IPS-18c (cell line): ENCODE measurements around the gene PERM1.
"Not testable (repeated sequence)": the region's sequence is repeated elsewhere in the genome, so short reads cannot be mapped to it uniquely, and the experiment has no call there.

Experiments
- H3K4me3 ChIP-seq: 2 replicates; pipeline ENCODE4 v1.7.0; 2013; ENCODE audit warnings: low read depth, mild to moderate bottlenecking, low read length, moderate library complexity; ENCODE audit not compliant: insufficient read depth
- H3K9me3 ChIP-seq: one replicate; pipeline ENCODE4 v1.6.1; 2013; ENCODE audit warnings: mild to moderate bottlenecking, low read length, moderate library complexity; ENCODE audit not compliant: control insufficient read depth, insufficient read depth

Gene PERM1, protein sequence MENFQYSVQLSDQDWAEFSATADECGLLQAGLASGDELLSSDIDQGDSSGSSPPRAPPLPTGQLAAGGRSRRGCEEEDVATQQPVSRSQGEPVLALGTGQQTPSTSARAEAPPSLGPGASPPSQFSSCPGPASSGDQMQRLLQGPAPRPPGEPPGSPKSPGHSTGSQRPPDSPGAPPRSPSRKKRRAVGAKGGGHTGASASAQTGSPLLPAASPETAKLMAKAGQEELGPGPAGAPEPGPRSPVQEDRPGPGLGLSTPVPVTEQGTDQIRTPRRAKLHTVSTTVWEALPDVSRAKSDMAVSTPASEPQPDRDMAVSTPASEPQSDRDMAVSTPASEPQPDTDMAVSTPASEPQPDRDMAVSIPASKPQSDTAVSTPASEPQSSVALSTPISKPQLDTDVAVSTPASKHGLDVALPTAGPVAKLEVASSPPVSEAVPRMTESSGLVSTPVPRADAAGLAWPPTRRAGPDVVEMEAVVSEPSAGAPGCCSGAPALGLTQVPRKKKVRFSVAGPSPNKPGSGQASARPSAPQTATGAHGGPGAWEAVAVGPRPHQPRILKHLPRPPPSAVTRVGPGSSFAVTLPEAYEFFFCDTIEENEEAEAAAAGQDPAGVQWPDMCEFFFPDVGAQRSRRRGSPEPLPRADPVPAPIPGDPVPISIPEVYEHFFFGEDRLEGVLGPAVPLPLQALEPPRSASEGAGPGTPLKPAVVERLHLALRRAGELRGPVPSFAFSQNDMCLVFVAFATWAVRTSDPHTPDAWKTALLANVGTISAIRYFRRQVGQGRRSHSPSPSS

DNA sequence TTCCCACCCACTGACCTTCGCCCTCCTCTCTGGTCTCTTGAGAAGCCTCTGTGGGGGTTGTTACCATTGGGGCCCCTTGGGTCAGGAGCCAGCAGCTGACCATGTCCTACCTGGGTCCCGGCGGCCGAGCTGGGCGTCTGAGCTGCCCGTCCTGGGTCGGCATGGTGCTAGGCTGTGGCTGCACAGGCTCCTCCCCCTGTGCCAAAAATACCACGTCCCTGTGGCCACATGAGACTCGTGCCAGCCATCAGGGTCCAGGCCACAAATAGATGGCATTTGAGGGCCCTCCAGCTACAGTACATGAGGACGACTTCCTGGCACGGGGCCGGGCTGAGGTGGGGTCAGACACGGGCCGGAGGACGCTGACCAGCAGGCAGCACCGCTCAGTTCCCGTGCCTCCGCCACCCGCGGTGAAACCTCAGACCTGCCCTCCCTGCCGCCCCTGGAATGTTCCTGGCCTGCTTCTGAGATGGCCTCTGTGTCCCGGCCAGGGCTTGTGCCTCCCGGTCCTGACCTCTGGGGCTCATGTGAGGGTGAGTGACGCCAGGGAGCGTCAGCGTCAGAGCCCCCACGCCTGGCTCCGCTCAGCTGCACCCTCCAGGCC is at the start of gene PERM1:
Gene PERM1 (minus strand): TSS at position 139 of the 604 bp plus-strand sequence. CDS start 1,064 bp downstream, outside the sequence.
- Histone ChIP-seq H3K4me3 (no peak within 1 kb of the TSS), H3K9me3 (no peaks in the 10 kb centered on the region)

DNA sequence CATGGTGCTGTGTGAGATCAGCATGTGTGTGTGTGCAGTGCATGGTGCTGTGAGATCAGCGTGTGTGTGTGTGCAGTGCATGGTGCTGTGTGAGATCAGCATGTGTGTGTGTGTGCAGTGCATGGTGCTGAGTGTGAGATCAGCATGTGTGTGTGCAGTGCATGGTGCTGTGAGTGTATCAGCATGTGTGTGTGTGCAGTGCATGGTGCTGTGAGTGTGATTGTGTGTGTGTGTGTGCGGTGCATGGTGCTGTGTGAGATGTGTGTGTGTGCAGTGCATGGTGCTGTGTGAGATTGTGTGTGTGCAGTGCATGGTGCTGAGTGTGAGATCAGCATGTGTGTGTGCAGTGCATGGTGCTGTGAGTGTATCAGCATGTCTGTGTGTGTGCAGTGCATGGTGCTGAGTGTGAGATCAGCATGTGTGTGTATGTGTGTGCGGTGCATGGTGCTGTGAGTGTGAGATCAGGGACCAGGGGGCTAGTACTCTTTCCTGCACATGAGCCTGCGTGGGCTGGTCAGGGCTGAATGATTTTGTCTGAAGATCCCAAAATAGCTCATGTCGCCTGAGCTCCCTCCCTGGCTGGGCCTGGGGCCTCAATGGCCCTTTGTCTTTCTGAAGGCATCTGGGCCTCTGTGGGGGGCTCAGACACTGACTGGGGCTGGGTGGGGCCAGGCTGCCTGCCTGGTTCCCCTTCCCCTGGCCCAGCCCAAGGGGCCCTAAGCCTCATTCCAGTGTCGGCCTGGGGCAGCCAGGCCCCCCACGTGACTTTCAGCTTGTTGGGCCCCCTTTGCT is 49.2 kb upstream of the PERM1 start:
- H3K9me3 ChIP-seq, H3K4me3 ChIP-seq: not testable (repeated sequence)

DNA sequence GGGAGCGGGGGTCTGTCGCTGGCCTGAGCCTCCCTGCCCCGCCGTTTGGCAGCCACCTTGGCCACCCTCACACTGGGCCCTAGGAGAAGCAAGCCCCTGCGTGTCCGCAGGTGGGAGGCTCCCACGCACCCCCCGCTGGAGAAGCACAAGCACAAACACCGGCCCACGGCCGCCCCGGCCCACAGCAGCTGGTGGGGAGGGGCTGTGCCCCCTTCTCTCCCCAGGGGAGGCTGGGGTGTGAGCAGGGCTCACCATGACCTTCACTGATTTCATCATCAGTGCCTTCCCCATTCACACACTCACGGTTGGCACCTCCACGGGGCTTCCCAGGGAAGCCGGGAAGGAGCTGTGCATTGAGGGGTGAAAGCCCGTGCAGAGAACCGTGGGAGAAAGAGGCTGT is 45.9 kb upstream of the PERM1 start:
- H3K4me3 ChIP-seq, result no peak overlapping the region
- H3K9me3 ChIP-seq, result no peaks in the 10 kb centered on the region

DNA sequence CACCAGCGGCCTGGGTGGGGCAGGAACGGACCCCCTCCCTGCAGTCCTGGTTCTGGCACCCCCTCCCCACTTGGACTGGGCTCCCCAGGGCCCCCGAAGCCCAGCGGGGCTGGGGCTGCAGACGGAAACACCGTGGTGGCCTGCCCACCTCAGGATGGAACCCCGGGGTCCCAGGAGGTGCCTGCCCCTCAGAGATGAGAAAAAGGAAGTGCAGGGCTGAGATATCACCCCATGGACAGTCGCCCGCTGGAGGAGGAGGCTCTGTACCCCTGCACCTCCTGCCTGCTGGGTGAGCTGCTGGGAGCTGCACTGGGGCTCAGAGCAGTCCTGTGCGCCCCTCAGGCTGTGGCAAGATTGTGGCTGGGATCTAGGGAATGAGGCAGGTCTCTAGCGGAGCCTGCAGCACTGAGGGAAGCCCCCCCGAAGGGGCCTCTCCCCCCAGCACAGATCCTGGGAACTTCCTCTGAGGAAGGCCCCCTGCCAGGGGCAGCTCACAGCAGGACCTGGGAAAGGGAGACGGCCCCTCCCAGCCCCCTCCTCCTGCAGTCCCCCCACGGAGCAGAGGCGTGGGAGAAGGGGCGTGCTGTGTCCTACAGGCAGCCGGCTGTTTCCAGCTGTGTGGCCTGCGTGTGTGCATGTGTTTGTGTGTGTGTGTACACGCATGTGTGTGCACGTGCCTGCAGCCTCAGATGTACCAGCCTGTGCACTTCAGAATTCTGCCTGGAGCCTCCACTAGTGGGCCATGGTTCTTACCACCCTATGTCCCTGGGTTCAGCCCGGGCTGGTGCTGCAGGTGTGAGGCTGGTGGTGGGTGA is 44.9 kb upstream of the PERM1 start:
- H3K9me3 ChIP-seq, result no peaks in the 10 kb centered on the region
- H3K4me3 ChIP-seq, result no peak overlapping the region

DNA sequence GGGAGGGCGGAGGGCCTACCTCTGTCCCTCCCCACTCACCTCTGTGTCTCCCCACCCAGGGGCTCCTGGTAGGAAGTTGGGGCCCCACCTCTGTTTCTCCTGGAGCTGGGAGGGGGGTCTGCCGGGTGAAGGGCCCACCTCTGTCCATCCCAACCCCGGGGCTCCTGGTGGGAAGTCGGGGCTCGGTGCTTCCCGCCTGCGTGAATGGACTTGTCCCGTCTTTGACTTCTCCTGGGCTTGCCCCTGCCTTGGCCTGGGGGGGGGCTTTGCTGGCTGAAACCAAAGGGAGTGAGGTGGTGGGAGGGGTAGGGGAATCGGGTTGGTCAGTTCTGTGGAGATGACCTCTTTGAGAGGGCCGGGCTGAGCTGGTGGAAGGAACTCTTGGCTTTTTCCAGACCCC is 43.8 kb upstream of the PERM1 start:
- Histone ChIP-seq H3K9me3 (no peaks in the 10 kb centered on the region), H3K4me3 (no peak overlapping the region)

DNA sequence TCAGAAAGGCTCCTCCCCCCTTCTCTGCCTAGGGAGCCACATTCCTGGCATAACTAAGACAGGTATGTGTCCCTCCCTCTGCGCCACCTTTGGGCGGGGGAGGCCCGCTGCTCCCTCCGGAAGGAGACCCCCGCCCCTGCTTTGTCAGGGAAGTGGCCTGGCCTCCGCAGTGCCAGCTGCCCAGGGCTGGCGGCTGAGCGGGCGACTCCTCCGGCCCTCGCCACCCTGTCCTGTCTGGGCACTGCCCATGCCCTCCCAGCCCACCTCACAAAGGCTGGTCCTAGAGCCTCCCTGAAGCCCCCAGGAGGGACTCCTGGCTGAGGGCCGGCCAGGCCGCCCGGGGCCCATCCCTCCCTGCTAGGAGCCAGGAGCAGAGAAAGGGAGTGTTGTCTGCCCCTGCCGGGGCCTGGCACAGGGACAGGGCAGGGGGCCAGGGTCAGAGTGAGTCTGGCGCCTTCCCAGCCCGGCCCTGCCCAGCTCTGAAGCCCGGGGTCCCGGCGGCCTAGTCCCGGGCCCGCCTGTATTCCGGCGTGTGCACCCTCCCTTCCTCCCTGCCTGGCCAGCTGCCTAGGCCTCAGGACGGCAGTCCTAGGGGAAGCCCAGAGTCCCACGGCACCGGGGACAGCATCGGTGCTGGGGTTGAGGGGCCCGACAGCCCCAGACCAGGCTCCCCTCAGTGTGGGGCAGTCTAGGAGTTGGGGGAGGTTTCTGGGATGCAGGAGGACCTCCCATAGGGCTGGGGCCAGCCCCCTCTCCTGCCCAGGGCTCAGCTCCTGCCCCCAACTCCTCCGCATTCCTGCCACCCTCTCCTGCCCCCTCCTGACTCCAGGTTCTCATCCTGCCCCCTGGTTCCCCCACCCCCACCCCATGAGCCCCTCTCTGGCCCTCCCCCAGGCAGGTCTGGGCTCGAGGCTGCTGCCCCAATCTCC is 43.1 kb upstream of the PERM1 start:
- H3K4me3 ChIP-seq, result no peak overlapping the region; the same call in 1 of the 2 replicates
- no peaks in the 10 kb centered on the region for H3K9me3 ChIP-seq

DNA sequence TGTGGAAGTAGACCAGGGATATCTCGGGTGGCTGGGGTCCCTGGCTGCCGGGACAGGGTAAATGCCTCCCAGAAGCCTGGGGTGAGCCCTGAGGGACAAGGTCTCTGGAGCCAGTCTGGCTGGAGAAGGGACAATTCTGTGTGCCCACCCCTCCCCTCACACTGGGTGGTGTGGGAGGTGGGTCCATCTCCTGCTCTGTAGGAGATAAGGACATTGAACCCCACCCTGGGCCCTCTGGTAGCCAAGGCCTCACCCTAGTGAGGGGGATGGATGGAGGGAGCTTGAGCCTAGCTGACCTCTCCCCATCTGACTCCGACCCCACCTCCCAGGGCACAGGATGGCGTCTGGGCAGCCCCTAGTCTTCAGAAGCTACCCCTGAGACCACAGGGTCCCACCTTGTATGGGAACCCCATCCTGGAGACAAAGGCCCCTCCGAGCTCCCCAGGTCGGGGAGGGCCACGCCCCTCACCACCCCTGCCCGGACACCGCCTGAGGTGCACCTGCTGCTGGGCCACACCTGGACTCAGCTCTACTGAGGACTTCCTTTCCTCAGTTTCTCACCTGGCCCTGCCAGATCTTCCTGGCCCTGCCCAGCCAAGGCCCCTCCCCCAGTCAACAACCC is 42.4 kb upstream of the PERM1 start:
- Histone ChIP-seq H3K9me3 (no peaks in the 10 kb centered on the region), H3K4me3 (no peak overlapping the region; the same call in 1 of the 2 replicates)

DNA sequence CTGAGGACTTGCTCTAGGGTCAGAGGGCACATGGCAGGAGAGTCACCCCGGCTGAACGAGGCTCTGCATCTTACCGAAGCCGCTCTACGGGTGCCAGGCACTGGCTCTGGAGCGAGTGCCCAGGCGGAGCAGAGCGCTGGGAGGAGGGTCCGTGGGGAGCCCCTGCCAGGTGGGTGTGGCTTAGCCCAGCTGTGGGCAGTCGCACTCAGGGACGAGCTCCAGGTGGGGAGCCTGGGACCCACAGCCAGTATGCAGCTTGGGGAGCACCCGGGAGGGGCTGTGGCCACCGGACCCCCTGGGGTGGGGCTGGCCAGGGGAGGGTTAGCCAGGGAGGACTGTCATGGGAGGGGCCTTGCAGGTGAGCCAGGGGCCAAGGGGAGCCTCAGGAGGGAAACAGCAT is 41.8 kb upstream of the PERM1 start:
- Histone ChIP-seq H3K4me3 (no peak overlapping the region; the same call in 1 of the 2 replicates), H3K9me3 (no peaks in the 10 kb centered on the region)

DNA sequence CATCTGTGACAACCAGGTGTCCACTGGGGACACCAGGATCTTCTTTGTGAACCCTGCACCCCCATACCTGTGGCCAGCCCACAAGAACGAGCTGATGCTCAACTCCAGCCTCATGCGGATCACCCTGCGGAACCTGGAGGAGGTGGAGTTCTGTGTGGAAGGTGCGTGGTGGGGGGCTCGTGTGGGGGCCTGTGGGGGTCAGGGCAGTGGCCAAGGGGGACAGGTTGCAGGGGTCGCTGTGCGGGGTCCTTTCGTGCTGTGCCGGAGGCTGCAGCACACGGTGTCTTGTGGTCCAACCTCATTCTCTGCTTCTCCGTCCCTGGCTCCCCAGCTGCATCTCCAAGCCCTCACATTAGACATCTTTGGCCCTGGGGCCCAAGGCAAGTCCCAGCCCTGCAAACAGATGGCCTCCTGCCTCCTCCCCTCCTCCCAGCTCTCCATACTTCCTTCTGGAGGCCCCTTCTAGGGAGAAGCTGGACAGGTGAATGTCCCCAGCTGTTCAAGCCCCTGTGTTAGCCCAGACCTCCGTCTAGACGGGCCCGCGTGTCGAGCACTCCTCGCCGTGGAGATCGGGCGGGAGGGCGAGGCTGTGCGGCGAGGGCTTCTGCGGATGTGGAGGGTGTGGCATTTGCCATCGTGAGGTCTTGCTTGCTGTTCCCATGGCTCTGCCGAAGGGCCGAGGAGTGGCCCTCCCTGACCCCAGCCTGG is 40.6 kb upstream of the PERM1 start:
- Histone ChIP-seq H3K4me3 (no peak overlapping the region), H3K9me3 (no peaks in the 10 kb centered on the region)

DNA sequence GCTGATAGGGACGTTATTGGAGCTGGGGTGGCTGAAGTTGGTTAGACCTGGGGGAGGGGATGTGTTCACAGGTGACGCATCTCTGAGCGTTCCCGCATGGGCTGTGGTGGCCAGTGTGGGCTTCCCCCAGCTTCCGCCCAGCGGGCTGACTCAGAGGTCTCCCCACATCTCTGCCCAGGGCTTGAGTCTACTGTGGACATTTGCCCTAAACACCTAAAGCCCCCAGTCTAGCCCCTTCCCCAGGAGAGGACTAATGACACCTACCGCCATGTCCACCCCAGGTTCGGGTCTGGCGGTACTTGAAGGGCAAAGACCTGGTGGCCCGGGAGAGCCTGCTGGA is 40.0 kb upstream of the PERM1 start:
- H3K4me3 ChIP-seq, result no peak overlapping the region
- no peaks in the 10 kb centered on the region for H3K9me3 ChIP-seq

DNA sequence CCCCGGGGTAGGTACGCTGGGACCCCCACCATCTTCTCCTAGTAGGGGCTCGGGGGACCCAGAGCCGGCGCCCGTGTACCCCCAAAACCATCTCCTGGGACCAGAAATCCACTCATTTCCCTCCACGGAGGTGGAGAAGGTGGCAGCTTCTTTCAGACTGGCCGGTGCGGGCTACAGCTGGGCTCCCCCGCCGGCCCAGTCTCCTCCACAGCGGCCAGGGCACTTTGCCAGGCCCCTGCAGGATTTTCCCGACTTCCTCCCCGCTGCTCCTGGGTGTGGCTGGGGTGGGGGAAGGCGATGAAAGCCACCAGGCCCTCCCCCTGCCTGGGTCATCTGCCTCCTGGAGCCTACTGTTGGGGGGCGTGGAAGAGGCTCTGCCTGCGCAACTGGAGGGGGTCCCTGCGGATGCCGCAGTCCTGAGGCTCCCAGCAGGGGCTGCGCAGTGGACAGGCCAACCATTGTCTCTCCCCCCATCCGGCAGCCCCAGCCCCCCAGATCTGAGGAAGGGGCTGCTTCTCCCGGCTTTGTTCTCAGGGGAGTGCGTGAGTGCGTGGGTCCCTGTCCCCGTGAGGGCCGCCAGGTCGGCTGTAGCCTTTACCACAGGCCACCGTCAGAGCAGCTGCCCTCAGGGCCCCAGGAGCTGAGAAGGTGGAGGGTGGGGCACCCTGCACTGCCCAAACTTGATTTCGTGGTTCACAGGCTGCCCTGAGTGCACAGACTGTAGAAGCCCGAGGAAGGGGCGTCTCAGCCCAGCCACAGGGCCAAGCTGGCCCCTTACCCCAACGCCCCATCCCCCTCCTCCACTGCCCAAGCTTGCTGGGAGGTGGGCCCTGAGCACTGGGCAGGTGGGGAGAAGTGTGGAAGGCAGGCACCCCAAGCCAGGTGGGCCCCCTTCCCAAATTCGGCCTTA is 39.4 kb upstream of the PERM1 start:
- peak overlapping the region; percentile 73 for H3K4me3 ChIP-seq
- no peaks in the 10 kb centered on the region for H3K9me3 ChIP-seq

DNA sequence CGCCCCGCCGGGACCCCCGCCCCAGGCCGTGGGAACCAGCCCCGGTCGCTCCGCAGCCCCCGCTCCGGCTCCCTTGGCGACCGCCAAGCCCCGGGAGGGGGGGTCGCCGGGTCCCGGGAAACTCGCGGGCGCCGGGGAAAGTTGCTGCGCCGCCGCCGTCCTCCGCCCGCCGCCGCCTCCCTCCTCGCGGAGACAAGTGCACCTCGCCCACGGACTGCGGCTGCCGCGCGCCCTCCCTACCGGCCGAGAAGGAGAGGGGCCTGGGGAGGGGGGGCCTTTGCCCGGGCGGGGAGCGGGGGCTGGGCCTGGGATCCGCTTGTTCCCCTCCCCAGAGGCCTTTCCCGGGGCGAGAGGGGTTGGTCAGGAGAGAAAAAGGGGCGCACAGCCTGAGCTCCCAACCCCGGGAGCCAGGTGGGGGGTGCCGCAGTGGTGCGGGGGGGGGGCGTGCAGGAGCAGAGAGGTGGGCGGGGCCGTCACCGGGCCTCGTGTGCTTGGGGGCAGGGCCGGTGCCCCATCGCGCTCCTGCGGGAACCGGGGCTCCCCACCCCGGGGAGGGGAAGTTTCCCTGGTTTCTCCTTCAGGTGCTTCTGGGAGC is 38.6 kb upstream of the PERM1 start:
- peak overlapping the region; percentile 73 for H3K4me3 ChIP-seq

DNA sequence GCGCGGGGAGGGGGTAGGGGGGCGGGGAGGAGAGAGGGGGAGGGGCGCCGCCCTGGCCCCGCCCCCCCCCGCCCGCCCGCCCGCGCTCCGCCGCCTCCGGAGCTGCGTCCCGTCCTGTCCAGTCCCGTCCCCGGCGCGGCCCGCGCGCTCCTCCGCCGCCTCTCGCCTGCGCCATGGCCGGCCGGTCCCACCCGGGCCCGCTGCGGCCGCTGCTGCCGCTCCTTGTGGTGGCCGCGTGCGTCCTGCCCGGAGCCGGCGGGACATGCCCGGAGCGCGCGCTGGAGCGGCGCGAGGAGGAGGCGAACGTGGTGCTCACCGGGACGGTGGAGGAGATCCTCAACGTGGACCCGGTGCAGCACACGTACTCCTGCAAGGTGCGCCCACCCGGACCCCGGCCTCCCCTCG is 38.1 kb upstream of the PERM1 start, which contains the start of gene AGRN:
Gene AGRN (plus strand): TSS at position 121 of the 405 bp plus-strand sequence. CDS start 53 bp downstream, at position 174.
- peak within 1 kb of the TSS; percentile 73 for H3K4me3 ChIP-seq
- no peaks in the 10 kb centered on the region for H3K9me3 ChIP-seq

More for the DNA sequence above, 38.6 kb upstream of the PERM1 start:
- H3K9me3 ChIP-seq, result no peaks in the 10 kb centered on the region
